ENCODE results near the gene SHOX.

The SHOX gene

GRCh38 chrX:689983-690382, 59.4 kb downstream of the SHOX start:
- no peak overlapping the region for H3K27ac Mint-ChIP-seq
- H3K9me3 Mint-ChIP-seq, result no peaks in the 10 kb centered on the region
- no peak for DNase-seq
- no peaks in the 10 kb centered on the region for H3K27me3 Mint-ChIP-seq
- no peaks in the 10 kb centered on the region for H3K4me1 Mint-ChIP-seq (ENCODE audit: low read depth)
- H3K36me3 Mint-ChIP-seq (ENCODE audit: low read depth), result no peaks in the 10 kb centered on the region
- H3K4me3 Mint-ChIP-seq, result no peak overlapping the region

GRCh38 chrX:694800-695199, 64.2 kb downstream of the SHOX start:
- H3K36me3 Mint-ChIP-seq (ENCODE audit: low read depth), result no peaks in the 10 kb centered on the region
- no peak overlapping the region for H3K27ac Mint-ChIP-seq
- H3K4me3 Mint-ChIP-seq, result no peak overlapping the region
- no peaks in the 10 kb centered on the region for H3K9me3 Mint-ChIP-seq
- peaks cover 5% of the 10 kb centered on the region for H3K4me1 Mint-ChIP-seq (ENCODE audit: low read depth)
- peaks cover 3% of the 10 kb centered on the region for H3K27me3 Mint-ChIP-seq
- DNase-seq, result no peak

DNA sequence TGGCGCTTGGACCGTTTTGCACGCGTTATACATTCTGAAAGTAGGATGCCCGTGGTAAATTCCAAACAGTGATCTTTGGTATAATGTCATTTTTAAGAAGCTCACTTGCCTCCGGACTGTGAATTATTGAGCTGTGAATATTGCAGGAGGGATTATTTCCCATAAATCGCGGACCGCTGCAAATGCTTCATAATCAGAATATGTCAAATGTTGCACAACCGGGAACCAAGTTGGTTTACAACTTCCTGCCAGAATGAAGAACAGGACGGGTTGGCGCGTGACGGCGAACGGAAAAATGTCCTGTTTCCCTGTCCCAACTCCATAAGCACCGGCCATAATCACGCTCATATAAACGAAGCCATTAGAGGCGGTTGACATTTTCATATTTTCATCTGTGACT, 67.6 kb downstream of the SHOX start:
- no peak for DNase-seq
- H3K4me3 Mint-ChIP-seq, result no peak overlapping the region

GRCh38 chrX:700936-701335, 70.3 kb downstream of the SHOX start:
- no peak overlapping the region for H3K27ac Mint-ChIP-seq
- H3K36me3 Mint-ChIP-seq (ENCODE audit: low read depth), result no peaks in the 10 kb centered on the region

More for the DNA sequence above, 67.6 kb downstream of the SHOX start:
- Mint-ChIP-seq H3K4me1 (ENCODE audit: low read depth) (peaks cover 5% of the 10 kb centered on the region), H3K27ac (no peak overlapping the region), H3K9me3 (no peaks in the 10 kb centered on the region), H3K27me3 (peaks cover 3% of the 10 kb centered on the region), H3K36me3 (ENCODE audit: low read depth) (no peaks in the 10 kb centered on the region)

DNA sequence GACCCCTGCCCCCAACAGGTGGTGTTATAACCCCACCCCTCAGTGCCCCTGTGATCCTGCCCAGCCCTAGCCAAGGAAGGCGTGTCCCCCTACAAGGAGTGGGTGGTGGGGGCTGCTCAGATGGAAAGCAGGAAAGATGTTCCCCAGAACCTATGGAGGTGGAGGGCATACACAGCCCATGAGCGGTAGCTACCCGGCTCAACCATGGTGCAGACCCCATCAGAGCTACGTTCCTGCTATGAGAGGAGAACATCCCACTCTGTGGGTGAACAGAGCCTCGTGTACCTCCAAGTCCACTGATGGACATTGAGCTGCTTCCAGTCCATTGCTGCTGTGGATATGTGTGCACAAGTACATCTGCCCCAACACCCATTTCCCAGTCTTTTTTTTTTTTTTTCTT, 71.1 kb downstream of the SHOX start:
- Mint-ChIP-seq H3K4me3 (no peak overlapping the region), H3K27ac (no peak overlapping the region), H3K27me3 (peaks cover 3% of the 10 kb centered on the region), H3K9me3 (peaks cover 12% of the 10 kb centered on the region), H3K4me1 (ENCODE audit: low read depth) (peaks cover 5% of the 10 kb centered on the region), H3K36me3 (ENCODE audit: low read depth) (no peaks in the 10 kb centered on the region)
- no peak for DNase-seq

More at GRCh38 chrX:700936-701335, 70.3 kb downstream of the SHOX start:
- Mint-ChIP-seq H3K4me3 (no peak overlapping the region), H3K4me1 (ENCODE audit: low read depth) (peaks cover 5% of the 10 kb centered on the region), H3K27me3 (peaks cover 3% of the 10 kb centered on the region), H3K9me3 (peaks cover 12% of the 10 kb centered on the region)
- DNase-seq, result no peak

- no peak for DNase-seq
- H3K27me3 Mint-ChIP-seq, result no peaks in the 10 kb centered on the region
- H3K4me1 Mint-ChIP-seq (ENCODE audit: low read depth), result peaks cover 2% of the 10 kb centered on the region
These were observed 72.9 kb downstream of the SHOX start for GRCh38 chrX:703466-703865.

GRCh38 chrX:703866-704265, 73.3 kb downstream of the SHOX start:
- DNase-seq, result no peak
- H3K9me3 Mint-ChIP-seq, result peaks cover 16% of the 10 kb centered on the region

More at GRCh38 chrX:703466-703865, 72.9 kb downstream of the SHOX start:
- Mint-ChIP-seq H3K36me3 (ENCODE audit: low read depth) (no peaks in the 10 kb centered on the region), H3K4me3 (no peak overlapping the region), H3K27ac (no peak overlapping the region), H3K9me3 (peaks cover 16% of the 10 kb centered on the region)

More at GRCh38 chrX:703866-704265, 73.3 kb downstream of the SHOX start:
- no peaks in the 10 kb centered on the region for H3K36me3 Mint-ChIP-seq (ENCODE audit: low read depth)
- H3K27me3 Mint-ChIP-seq, result no peaks in the 10 kb centered on the region
- H3K4me1 Mint-ChIP-seq (ENCODE audit: low read depth), result no peaks in the 10 kb centered on the region
- H3K27ac Mint-ChIP-seq, result no peak overlapping the region
- H3K4me3 Mint-ChIP-seq, result no peak overlapping the region
